Measurements from ENCODE around the gene CXorf49B. TPM values are rescaled to one million over a fixed set of nuclear protein-coding genes. Genes with fewer than 3 reads are reported as not detected.

The CXorf49B gene
- total and polyA plus RNA-seq, 2 of the 13 experiments (the other 11 are each of a cell fraction or from before 2014, with no cell fraction given), result not detected

DNA sequence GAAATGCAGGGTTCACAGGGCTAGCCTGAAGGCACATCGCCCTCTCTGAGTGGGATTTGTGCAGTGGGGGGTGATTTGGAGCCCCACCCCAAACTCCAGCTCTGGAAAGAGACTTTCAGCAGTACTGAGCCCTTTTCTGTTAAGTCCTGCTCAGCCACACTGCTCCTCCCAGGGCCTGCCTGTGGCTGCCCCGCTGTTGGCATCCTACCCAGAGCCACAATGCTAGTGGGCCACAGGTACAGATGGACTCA, 52.7 kb downstream of the CXorf49B start:
- Histone ChIP-seq H3K4me2 (ENCODE audit: low read depth, low read length) (no peak overlapping the region), H3K27me3 (ENCODE audit: control insufficient read depth in 1 of 2, insufficient read depth in 2 of 2, low read length in 2 of 2) (0 out of 5 replicates have a peak, but pooled peaks cover 0 to 3% of the 10 kb centered on the region in 2 experiments), H4K20me1 (ENCODE audit: insufficient read depth, low read length) (no peaks in the 10 kb centered on the region), H3K9ac (ENCODE audit: insufficient read depth, low read depth, low read length) (no peak overlapping the region), H3K27ac (ENCODE audit: extremely low read length, insufficient read depth, low read length) (no peak overlapping the region), H3K9me3 (ENCODE audit: low read length) (no peaks in the 10 kb centered on the region), H3K79me2 (ENCODE audit: insufficient read depth, low read length) (no peaks in the 10 kb centered on the region), H3K4me3 (replicated peaks in 1 of 3; ENCODE audit: insufficient read depth in 1 of 3, low read depth in 2 of 3, low read length in 3 of 3) (no peak overlapping the region), H3K36me3 (replicated peaks in 1 of 2; ENCODE audit: control insufficient read depth in 1 of 2, insufficient read depth in 2 of 2, low read length in 2 of 2) (no peaks in the 10 kb centered on the region), H2AFZ (ENCODE audit: low read length) (no peak overlapping the region), H3K4me1 (ENCODE audit: insufficient read depth, low read length) (no peaks in the 10 kb centered on the region)
- DNase-seq (ENCODE audit: low spot score) (no peak), ATAC-seq (no peak), FAIRE-seq (no peak)
- ChIA-PET CTCF (ENCODE audit: low intra/inter-chr PET ratio, low total read pairs) (no interaction called here), POLR2A (no interaction called here)
- WGBS (ENCODE audit: low lambda C conversion rate), result no CpG with 5 or more reads among the region's 2 CpGs
- intact Hi-C loops (cut with micrococcal nuclease; ENCODE audit: unreplicated experiment) (no loop called here), in situ Hi-C loops (cut with HindIII; ENCODE audit: extremely low pct_ligation_motif_present, low pct_unique_long_range_greater_than_20kb) (no loop called here)
- BruUV-seq (replicated peaks), result no TSS peak
- TF ChIP-seq, protein P1, sequence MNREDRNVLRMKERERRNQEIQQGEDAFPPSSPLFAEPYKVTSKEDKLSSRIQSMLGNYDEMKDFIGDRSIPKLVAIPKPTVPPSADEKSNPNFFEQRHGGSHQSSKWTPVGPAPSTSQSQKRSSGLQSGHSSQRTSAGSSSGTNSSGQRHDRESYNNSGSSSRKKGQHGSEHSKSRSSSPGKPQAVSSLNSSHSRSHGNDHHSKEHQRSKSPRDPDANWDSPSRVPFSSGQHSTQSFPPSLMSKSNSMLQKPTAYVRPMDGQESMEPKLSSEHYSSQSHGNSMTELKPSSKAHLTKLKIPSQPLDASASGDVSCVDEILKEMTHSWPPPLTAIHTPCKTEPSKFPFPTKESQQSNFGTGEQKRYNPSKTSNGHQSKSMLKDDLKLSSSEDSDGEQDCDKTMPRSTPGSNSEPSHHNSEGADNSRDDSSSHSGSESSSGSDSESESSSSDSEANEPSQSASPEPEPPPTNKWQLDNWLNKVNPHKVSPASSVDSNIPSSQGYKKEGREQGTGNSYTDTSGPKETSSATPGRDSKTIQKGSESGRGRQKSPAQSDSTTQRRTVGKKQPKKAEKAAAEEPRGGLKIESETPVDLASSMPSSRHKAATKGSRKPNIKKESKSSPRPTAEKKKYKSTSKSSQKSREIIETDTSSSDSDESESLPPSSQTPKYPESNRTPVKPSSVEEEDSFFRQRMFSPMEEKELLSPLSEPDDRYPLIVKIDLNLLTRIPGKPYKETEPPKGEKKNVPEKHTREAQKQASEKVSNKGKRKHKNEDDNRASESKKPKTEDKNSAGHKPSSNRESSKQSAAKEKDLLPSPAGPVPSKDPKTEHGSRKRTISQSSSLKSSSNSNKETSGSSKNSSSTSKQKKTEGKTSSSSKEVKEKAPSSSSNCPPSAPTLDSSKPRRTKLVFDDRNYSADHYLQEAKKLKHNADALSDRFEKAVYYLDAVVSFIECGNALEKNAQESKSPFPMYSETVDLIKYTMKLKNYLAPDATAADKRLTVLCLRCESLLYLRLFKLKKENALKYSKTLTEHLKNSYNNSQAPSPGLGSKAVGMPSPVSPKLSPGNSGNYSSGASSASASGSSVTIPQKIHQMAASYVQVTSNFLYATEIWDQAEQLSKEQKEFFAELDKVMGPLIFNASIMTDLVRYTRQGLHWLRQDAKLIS (CRISPR knock-in tag; IDR thresholded peaks at IDR 0.05), result no peak
- TF ChIP-seq, protein P2, sequence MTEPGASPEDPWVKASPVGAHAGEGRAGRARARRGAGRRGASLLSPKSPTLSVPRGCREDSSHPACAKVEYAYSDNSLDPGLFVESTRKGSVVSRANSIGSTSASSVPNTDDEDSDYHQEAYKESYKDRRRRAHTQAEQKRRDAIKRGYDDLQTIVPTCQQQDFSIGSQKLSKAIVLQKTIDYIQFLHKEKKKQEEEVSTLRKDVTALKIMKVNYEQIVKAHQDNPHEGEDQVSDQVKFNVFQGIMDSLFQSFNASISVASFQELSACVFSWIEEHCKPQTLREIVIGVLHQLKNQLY (CRISPR knock-in tag; IDR thresholded peaks at IDR 0.05), result no peak

Small RNA genes within 50 kb of the gene (small RNA-seq; reads per million reads assigned to genes)
- gene BX276092.1 (ENCODE audit: insufficient read depth in 2 of 3, insufficient read length in 3 of 3, low read depth in 2 of 3, low replicate concordance in 1 of 3) (0 reads per million in 3 experiments), gene BX276092.6 (ENCODE audit: insufficient read depth in 2 of 3, insufficient read length in 3 of 3, low read depth in 2 of 3, low replicate concordance in 1 of 3) (0 reads per million in 3 experiments), gene BX276092.8 (ENCODE audit: insufficient read depth in 2 of 3, insufficient read length in 3 of 3, low read depth in 2 of 3, low replicate concordance in 1 of 3) (0 reads per million in 3 experiments)

Other genes starting within 250 kb of the CXorf49B start
- 52.5 and 71.7 TPM in 2 replicates for gene OGT, start 230.2 kb upstream of the CXorf49B start, total RNA-seq (2016; rRNA removed; fragmentation: Illumina TruSeq; extraction: Trizol)
- 463 and 485 TPM in 2 replicates for gene OGT, start 230.2 kb upstream of the CXorf49B start, polyA plus RNA-seq (2011; rRNA removed)
- 0.17 and 0.66 TPM in 2 replicates for gene GCNA, start 184.9 kb upstream of the CXorf49B start, total RNA-seq (2016; rRNA removed; fragmentation: Illumina TruSeq; extraction: Trizol)
- 0.38 and 0.44 TPM in 2 replicates for gene GCNA, start 184.9 kb upstream of the CXorf49B start, polyA plus RNA-seq (2011; rRNA removed)
- 0.17 and 0.18 TPM in 2 replicates for gene CXCR3, start 144.8 kb upstream of the CXorf49B start, total RNA-seq (2016; rRNA removed; fragmentation: Illumina TruSeq; extraction: Trizol)
- gene CXCR3, start 144.8 kb upstream of the CXorf49B start, polyA plus RNA-seq (2011; rRNA removed), result not detected in 2 replicates
- gene CXorf49, start 45.1 kb upstream of the CXorf49B start, total RNA-seq (2016; rRNA removed; fragmentation: Illumina TruSeq; extraction: Trizol), result not detected in 2 replicates
- gene CXorf49, start 45.1 kb upstream of the CXorf49B start, polyA plus RNA-seq (2011; rRNA removed), result not detected in 2 replicates
- not detected in 2 replicates for gene NHSL2, start 147.5 kb downstream of the CXorf49B start, total RNA-seq (2016; rRNA removed; fragmentation: Illumina TruSeq; extraction: Trizol)
- gene NHSL2, start 147.5 kb downstream of the CXorf49B start, polyA plus RNA-seq (2011; rRNA removed), result not detected in 2 replicates

All from HepG2 (cell line).